ENCODE data around the gene H2BK1. TPM values are rescaled to one million over a fixed set of nuclear protein-coding genes. Genes with fewer than 3 reads are reported as not detected.

Gene H2BK1
- total RNA-seq, 4 donors from 2014 or later = not detected

DNA sequence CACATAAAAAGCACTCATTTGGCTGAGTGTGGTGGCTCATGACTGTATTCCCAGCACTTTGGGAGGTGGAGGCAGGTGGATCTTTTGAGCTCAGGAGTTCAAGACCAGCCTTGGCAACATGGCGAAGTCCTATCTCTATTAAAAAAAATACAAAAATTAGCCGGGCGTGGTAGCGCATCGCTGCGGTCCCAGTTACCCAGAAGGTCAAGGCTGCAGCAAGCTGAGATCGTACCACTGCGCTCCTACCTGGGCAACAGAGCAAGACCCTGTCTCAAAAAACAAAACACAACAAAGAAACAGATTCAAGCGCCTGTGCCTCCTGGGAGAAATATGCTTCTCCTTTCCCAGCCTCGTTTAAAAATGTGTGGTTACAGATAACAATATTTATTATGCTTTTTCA is 19.0 kb upstream of the H2BK1 start:
- 81 to 89% methylated on average over 5 to 10 of the region's 10 CpGs for WGBS, 2 donors (ENCODE audit: low coverage in 1 of 2)
- no peak for TF ChIP-seq POLR2AphosphoS5 (IDR thresholded peaks at IDR 0.05)
- TF ChIP-seq EP300 (IDR thresholded peaks at IDR 0.05) = no peak
- no peak for TF ChIP-seq POLR2A (IDR thresholded peaks at IDR 0.05)
- TF ChIP-seq, protein P1, sequence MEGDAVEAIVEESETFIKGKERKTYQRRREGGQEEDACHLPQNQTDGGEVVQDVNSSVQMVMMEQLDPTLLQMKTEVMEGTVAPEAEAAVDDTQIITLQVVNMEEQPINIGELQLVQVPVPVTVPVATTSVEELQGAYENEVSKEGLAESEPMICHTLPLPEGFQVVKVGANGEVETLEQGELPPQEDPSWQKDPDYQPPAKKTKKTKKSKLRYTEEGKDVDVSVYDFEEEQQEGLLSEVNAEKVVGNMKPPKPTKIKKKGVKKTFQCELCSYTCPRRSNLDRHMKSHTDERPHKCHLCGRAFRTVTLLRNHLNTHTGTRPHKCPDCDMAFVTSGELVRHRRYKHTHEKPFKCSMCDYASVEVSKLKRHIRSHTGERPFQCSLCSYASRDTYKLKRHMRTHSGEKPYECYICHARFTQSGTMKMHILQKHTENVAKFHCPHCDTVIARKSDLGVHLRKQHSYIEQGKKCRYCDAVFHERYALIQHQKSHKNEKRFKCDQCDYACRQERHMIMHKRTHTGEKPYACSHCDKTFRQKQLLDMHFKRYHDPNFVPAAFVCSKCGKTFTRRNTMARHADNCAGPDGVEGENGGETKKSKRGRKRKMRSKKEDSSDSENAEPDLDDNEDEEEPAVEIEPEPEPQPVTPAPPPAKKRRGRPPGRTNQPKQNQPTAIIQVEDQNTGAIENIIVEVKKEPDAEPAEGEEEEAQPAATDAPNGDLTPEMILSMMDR (IDR thresholded peaks at IDR 0.05) = no peak
- no peaks in the 10 kb centered on the region for H3K27me3 ChIP-seq
- peaks cover 0 to 55% (median 27%) of the 10 kb centered on the region in 3 donors for H3K4me1 ChIP-seq
- H3K9me3 ChIP-seq = no peaks in the 10 kb centered on the region
- H3K27ac ChIP-seq = no peak overlapping the region
- H3K4me3 ChIP-seq = no peak overlapping the region
- peaks cover 0 to 9% of the 10 kb centered on the region in 2 donors for H3K36me3 ChIP-seq
- ATAC-seq = no peak

DNA sequence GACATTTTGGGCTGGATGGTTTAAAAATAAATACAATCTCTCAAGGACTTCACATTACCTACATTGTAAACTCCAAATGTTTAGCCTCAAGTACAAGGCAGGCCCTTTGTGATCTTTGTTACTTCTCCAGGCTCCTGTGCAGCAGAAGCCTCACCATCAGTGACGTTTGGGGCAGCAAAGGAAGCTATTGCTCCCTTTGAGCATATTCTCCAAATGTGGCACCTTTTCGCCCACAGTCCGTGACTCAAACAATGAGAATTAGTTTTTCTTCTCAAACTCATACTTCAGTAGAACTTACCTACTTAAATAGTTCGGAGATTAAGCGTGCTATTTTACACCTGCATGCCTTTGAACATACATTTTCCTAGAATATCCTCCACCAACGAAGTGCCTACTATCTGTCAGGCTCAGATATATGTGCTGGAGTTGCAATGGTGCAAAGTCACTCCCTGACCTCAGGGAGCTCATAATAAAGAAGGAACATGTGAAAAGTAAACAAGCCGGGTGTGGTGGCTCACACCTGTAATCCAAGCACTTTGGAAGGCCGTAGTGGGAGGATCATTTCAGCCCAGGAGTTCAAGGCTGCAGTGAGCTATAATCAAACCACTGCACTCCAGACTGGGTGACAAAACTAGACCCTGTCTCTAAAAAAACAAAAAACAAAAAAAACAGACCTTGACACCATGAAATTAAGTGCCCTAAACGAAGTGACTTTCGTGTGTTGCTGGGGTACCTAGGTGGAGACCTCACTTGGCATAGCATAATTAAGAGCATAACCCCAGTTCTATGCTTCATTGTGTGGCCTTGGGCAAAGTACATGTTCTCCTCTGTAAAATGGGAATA is 18.0 kb upstream of the H2BK1 start:
- TF ChIP-seq POLR2A (IDR thresholded peaks at IDR 0.05) (no peak), POLR2AphosphoS5 (IDR thresholded peaks at IDR 0.05) (no peak), EP300 (IDR thresholded peaks at IDR 0.05) (no peak)
- TF ChIP-seq, protein P1 (IDR thresholded peaks at IDR 0.05) = no peak
- ATAC-seq = no peak
- Histone ChIP-seq H3K9me3 (no peaks in the 10 kb centered on the region), H3K27ac (peak overlapping the region; percentile 51 to 87 (median 81)), H3K27me3 (no peaks in the 10 kb centered on the region), H3K4me1 (peaks cover 0 to 45% (median 17%) of the 10 kb centered on the region in 3 donors), H3K36me3 (peaks cover 0 to 19% of the 10 kb centered on the region in 2 donors), H3K4me3 (peak overlapping the region; percentile 46 to 77)
- 49 to 62% methylated on average over 8 to 9 of the region's 10 CpGs for WGBS, 2 donors (ENCODE audit: low coverage in 1 of 2)

GRCh38 chr7:151226875-151227782 is 16.8 kb upstream of the H2BK1 start, which contains the start of gene ABCF2:
TSS of gene ABCF2 (minus strand) at chr7:151227205. CDS start at chr7:151226458, 747 bp downstream.
- TF ChIP-seq POLR2A (IDR thresholded peaks at IDR 0.05) (peak in 1 of 2 donors; percentile 39), EP300 (IDR thresholded peaks at IDR 0.05) (no peak), POLR2AphosphoS5 (IDR thresholded peaks at IDR 0.05) (peak; percentile 77)
- TF ChIP-seq, protein P1 (IDR thresholded peaks at IDR 0.05) = peak in 1 of 4 experiments; percentile 21
- peaks cover 0 to 39% (median 15%) of the 10 kb centered on the region in 3 donors for H3K4me1 ChIP-seq
- no peaks in the 10 kb centered on the region for H3K27me3 ChIP-seq
- WGBS, 2 donors (ENCODE audit: low coverage in 1 of 2) = 1% methylated on average over 26 to 33 of the region's 68 CpGs
- peak; percentile 100 for ATAC-seq
- H3K4me3 ChIP-seq = peak within 1 kb of the TSS; percentile 69 to 77
- H3K9me3 ChIP-seq = no peaks in the 10 kb centered on the region
- peak within 1 kb of the TSS; percentile 51 to 87 (median 81) for H3K27ac ChIP-seq
- peaks cover 0 to 30% of the 10 kb centered on the region in 2 donors for H3K36me3 ChIP-seq

- Histone ChIP-seq H3K27ac (peak overlapping the region; percentile 25 to 87 (median 81)), H3K36me3 (peaks cover 0 to 36% of the 10 kb centered on the region in 2 donors), H3K4me1 (peaks cover 0 to 33% (median 12%) of the 10 kb centered on the region in 3 donors), H3K4me3 (peak overlapping the region; percentile 69 to 77), H3K9me3 (no peaks in the 10 kb centered on the region), H3K27me3 (no peaks in the 10 kb centered on the region)
- 0% methylated on average over 8 to 10 of the region's 15 CpGs for WGBS, 2 donors (ENCODE audit: low coverage in 1 of 2)
- ATAC-seq = peak; percentile 11
- TF ChIP-seq POLR2A (IDR thresholded peaks at IDR 0.05) (no peak), EP300 (IDR thresholded peaks at IDR 0.05) (no peak), POLR2AphosphoS5 (IDR thresholded peaks at IDR 0.05) (no peak)
- TF ChIP-seq, protein P1 (IDR thresholded peaks at IDR 0.05) = no peak
These were observed 16.2 kb upstream of the H2BK1 start for GRCh38 chr7:151226560-151226874.

Data from gastroesophageal sphincter (tissue), 4 donors.